Measurements from ENCODE around the gene GALP. TPM values are rescaled to one million over a fixed set of nuclear protein-coding genes. Genes with fewer than 3 reads are reported as not detected.
"Not testable (repeated sequence)": the region's sequence is repeated elsewhere in the genome, so short reads cannot be mapped to it uniquely, and the experiment has no call there.

GALP gene
- polyA plus RNA-seq, 1 experiment, result not detected

- no peak for DNase-seq (ENCODE audit: low read depth)
- ChIA-PET POLR2A (no interaction called here), CTCF (no interaction called here)
- H3K27me3 ChIP-seq (ENCODE audit: control insufficient read depth, insufficient read depth, low read length), result no peaks in the 10 kb centered on the region
- H3K4me3 ChIP-seq (ENCODE audit: low read depth, low read length), result no peak overlapping the region
- H3K36me3 ChIP-seq (ENCODE audit: control insufficient read depth, insufficient read depth, low read length), result peaks cover 9% of the 10 kb centered on the region
- TF ChIP-seq, protein P1, sequence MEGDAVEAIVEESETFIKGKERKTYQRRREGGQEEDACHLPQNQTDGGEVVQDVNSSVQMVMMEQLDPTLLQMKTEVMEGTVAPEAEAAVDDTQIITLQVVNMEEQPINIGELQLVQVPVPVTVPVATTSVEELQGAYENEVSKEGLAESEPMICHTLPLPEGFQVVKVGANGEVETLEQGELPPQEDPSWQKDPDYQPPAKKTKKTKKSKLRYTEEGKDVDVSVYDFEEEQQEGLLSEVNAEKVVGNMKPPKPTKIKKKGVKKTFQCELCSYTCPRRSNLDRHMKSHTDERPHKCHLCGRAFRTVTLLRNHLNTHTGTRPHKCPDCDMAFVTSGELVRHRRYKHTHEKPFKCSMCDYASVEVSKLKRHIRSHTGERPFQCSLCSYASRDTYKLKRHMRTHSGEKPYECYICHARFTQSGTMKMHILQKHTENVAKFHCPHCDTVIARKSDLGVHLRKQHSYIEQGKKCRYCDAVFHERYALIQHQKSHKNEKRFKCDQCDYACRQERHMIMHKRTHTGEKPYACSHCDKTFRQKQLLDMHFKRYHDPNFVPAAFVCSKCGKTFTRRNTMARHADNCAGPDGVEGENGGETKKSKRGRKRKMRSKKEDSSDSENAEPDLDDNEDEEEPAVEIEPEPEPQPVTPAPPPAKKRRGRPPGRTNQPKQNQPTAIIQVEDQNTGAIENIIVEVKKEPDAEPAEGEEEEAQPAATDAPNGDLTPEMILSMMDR (IDR thresholded peaks at IDR 0.05; ENCODE audit: insufficient read depth, low read depth, low read length), result no peak
Measured at GRCh38 chr19:56147307-56147706, 28.5 kb upstream of the GALP start.

GRCh38 chr19:56148096-56148495 lies 27.7 kb upstream of the GALP start:
- ChIA-PET CTCF (no interaction called here), POLR2A (no interaction called here)
- Histone ChIP-seq H3K27me3 (ENCODE audit: control insufficient read depth, insufficient read depth, low read length) (no peaks in the 10 kb centered on the region), H3K4me3 (ENCODE audit: low read depth, low read length) (no peak overlapping the region), H3K36me3 (ENCODE audit: control insufficient read depth, insufficient read depth, low read length) (peaks cover 6% of the 10 kb centered on the region)
- TF ChIP-seq, protein P1 (IDR thresholded peaks at IDR 0.05; ENCODE audit: insufficient read depth, low read depth, low read length), result no peak
- no peak for DNase-seq (ENCODE audit: low read depth)

DNA sequence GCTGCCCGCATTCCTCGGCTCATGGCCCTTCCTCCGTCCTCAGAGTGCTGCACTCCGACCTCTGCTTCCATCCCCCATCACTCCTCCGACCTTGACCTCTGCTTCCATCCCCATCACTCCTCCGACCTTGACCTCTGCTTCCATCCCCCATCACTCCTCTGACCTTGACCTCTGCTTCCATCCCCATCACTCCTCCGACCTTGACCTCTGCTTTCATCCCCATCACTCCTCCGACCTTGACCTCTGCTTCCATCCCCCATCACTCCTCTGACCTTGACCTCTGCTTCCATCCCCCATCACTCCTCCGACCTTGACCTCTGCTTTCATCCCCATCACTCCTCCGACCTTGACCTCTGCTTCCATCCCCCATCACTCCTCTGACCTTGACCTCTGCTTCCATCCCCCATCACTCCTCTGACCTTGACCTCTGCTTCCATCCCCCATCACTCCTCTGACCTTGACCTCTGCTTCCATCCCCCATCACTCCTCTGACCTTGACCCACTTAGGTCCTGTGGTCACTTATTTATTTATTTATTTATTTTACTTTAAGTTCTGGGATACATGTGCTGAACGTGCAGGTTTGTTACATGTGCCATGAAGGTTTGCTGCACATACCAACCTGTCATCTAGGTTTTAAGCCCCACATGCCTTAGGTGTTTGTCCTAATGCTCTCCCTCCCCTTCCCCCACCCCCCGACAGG lies 26.7 kb upstream of the GALP start:
- CTCF ChIA-PET; H3K36me3 ChIP-seq (ENCODE audit: control insufficient read depth, insufficient read depth, low read length); H3K4me3 ChIP-seq (ENCODE audit: low read depth, low read length); POLR2A ChIA-PET; DNase-seq (ENCODE audit: low read depth); H3K27me3 ChIP-seq (ENCODE audit: control insufficient read depth, insufficient read depth, low read length): not testable (repeated sequence)

DNA sequence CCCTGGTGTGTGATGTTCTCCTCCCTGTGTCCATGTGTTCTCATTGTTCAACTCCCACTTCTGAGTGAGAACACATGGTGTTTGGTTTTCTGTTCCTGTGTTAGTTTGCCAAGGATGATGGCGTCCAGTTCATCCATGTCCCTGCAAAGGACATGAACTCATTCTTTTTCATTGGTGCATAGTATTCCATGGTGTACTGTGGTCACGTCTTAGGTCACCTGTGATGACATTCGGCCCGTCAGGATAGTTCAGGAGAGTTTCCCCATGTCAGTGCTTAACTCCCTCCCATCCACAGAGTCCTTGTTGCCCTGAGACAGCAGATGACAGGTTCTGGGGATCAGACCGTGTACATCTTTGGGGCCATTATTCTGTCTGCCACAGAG lies 26.2 kb upstream of the GALP start:
- H3K4me3 ChIP-seq (ENCODE audit: low read depth, low read length), result no peak overlapping the region
- no peaks in the 10 kb centered on the region for H3K27me3 ChIP-seq (ENCODE audit: control insufficient read depth, insufficient read depth, low read length)
- CTCF ChIA-PET, result no interaction called here
- DNase-seq (ENCODE audit: low read depth), result no peak
- TF ChIP-seq, protein P1 (IDR thresholded peaks at IDR 0.05; ENCODE audit: insufficient read depth, low read depth, low read length), result no peak
- peaks cover 10% of the 10 kb centered on the region for H3K36me3 ChIP-seq (ENCODE audit: control insufficient read depth, insufficient read depth, low read length)
- POLR2A ChIA-PET, result no interaction called here

- no peak for DNase-seq (ENCODE audit: low read depth)
- ChIA-PET CTCF (no interaction called here), POLR2A (no interaction called here)
- TF ChIP-seq, protein P1 (IDR thresholded peaks at IDR 0.05; ENCODE audit: insufficient read depth, low read depth, low read length), result no peak
- Histone ChIP-seq H3K4me3 (ENCODE audit: low read depth, low read length) (no peak overlapping the region), H3K27me3 (ENCODE audit: control insufficient read depth, insufficient read depth, low read length) (no peaks in the 10 kb centered on the region), H3K36me3 (ENCODE audit: control insufficient read depth, insufficient read depth, low read length) (peaks cover 15% of the 10 kb centered on the region)
Measured at GRCh38 chr19:56150358-56150757, 25.4 kb upstream of the GALP start.

DNA sequence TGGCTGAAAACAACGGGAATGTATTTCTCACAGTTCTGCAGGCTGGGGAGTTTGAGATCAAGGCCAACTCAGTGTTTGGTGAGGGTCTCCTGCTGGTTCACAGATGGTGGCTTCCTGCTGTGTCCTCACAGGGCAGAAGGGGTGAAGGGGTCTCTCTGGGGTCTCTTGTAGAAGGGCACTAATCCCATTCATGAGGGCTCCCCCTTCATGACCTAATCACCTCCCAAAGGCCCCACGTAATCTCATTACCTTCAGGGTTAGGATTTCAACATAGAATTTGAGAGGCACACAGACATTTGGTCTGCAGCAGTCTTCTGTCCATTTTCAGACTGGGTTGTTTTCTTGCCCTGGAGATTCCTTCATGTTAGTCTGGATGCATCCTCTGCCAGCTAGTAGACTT lies 23.2 kb upstream of the GALP start:
- CTCF ChIA-PET, result interaction anchor here (0.8 to 1.5 kb wide), 4 partner anchors 19 to 76 kb away, joined by 3 to 7 read pairs (median 4); no protein-coding TSS in a partner anchor
- H3K36me3 ChIP-seq (ENCODE audit: control insufficient read depth, insufficient read depth, low read length), result peaks cover 18% of the 10 kb centered on the region
- POLR2A ChIA-PET, result no interaction called here
- H3K4me3 ChIP-seq (ENCODE audit: low read depth, low read length), result no peak overlapping the region
- no peak for DNase-seq (ENCODE audit: low read depth)
- H3K27me3 ChIP-seq (ENCODE audit: control insufficient read depth, insufficient read depth, low read length), result no peaks in the 10 kb centered on the region
- TF ChIP-seq, protein P1 (IDR thresholded peaks at IDR 0.05; ENCODE audit: insufficient read depth, low read depth, low read length), result no peak
